IMR-90 (cell line): ENCODE data around the gene CMIP. TPM values are rescaled to one million over a fixed set of nuclear protein-coding genes. Genes with fewer than 3 reads are reported as not detected.

Source experiments
- ATAC-seq: fragments of 200-7000 bp; cut with Tn5 transposase; 2 replicates; pipeline ENCODE4 v1.9.1; 2020; ENCODE audit warnings: low read depth, mild to moderate bottlenecking, moderate library complexity
- BruUV-seq: library from RNA; stranded (reverse); fragments of 400-500 nt; replicated peaks from 2 replicates; lab custom pipeline; 2021; lab: Mats Ljungman, UMichigan
- CTCF ChIA-PET: fragments of 300-600 bp; formaldehyde crosslinking; extraction: SDS; loops from one replicate; lab custom pipeline; 2021; ENCODE audit warnings: antibody characterized with exemption; lab: Yijun Ruan, JAX
- POLR2A ChIA-PET: fragments of 300-600 bp; sonication (Branson Sonifier 250); formaldehyde crosslinking; loops from one replicate; lab custom pipeline; 2022; ENCODE audit warnings: antibody characterized with exemption; ENCODE audit not compliant: unreplicated experiment; lab: Charles Lee
- DNase-seq: peaks from one replicate; pipeline ENCODE4 v3.0.0; 2013
- H2AFZ ChIP-seq: replicated peaks from 2 replicates; pipeline ENCODE3; 2013; ENCODE audit warnings: low read length, mild to moderate bottlenecking; ENCODE audit not compliant: poor library complexity
- H2AK5ac ChIP-seq: 2 replicates; pipeline ENCODE4 v1.6.1; 2013; ENCODE audit warnings: low read depth, low read length, inconsistent platforms
- H2AK9ac ChIP-seq: replicated peaks from 2 replicates; pipeline ENCODE3; 2013; ENCODE audit warnings: mild to moderate bottlenecking, low read depth, low read length, moderate library complexity; ENCODE audit not compliant: poor library complexity
- H2BK120ac ChIP-seq: 2 replicates; pipeline ENCODE4 v1.6.1; 2013; ENCODE audit warnings: low read depth, low read length, inconsistent platforms
- H2BK15ac ChIP-seq: 3 replicates; pipeline ENCODE4 v1.6.1; 2013; ENCODE audit warnings: low read depth, low read length, inconsistent platforms
- H2BK20ac ChIP-seq: 2 replicates; pipeline ENCODE4 v1.6.1; 2013; ENCODE audit warnings: low read depth, mild to moderate bottlenecking, inconsistent platforms, low read length, moderate library complexity
- H2BK5ac ChIP-seq: 2 replicates; pipeline ENCODE4 v1.6.1; 2013; ENCODE audit warnings: mild to moderate bottlenecking, low read depth, low read length, inconsistent platforms; ENCODE audit not compliant: poor library complexity, severe bottlenecking
- H3K14ac ChIP-seq: replicated peaks from 2 replicates; pipeline ENCODE4 v1.6.1; 2013; ENCODE audit warnings: low read depth, low read length, inconsistent platforms
- H3K18ac ChIP-seq: 2 replicates; pipeline ENCODE4 v1.6.1; 2013; ENCODE audit warnings: low read depth, low read length, control low read depth
- H3K23ac ChIP-seq: 2 replicates; pipeline ENCODE4 v1.6.1; 2013; ENCODE audit warnings: low read depth, low read length, inconsistent platforms
- H3K27ac ChIP-seq: 2 replicates; pipeline ENCODE4 v1.5.1; 2013; ENCODE audit warnings: mild to moderate bottlenecking, control low read depth, low read length; ENCODE audit not compliant: insufficient read depth
- H3K27me3 ChIP-seq: 2 replicates; pipeline ENCODE4 v1.6.1; 2013; ENCODE audit warnings: low read length; ENCODE audit not compliant: control insufficient read depth, insufficient read depth
- H3K36me3 ChIP-seq: 2 replicates; pipeline ENCODE4 v1.6.1; 2013; ENCODE audit warnings: low read length, mixed read lengths; ENCODE audit not compliant: control insufficient read depth, insufficient read depth
- H3K4ac ChIP-seq: 2 replicates; pipeline ENCODE4 v1.6.1; 2013; ENCODE audit warnings: low read depth, low read length, inconsistent platforms
- H3K4me1 ChIP-seq: 2 replicates; pipeline ENCODE4 v1.6.1; 2013; ENCODE audit warnings: low read length, mixed read lengths; ENCODE audit not compliant: control insufficient read depth, insufficient read depth
- H3K4me2 ChIP-seq: 2 replicates; pipeline ENCODE4 v1.6.1; 2013; ENCODE audit warnings: low read depth, mild to moderate bottlenecking, control low read depth, low read length, moderate library complexity
- H3K4me3 ChIP-seq: 2 replicates; pipeline ENCODE4 v1.5.1; 2013; ENCODE audit warnings: low read depth, mild to moderate bottlenecking, control low read depth, low read length, moderate library complexity; ENCODE audit not compliant: insufficient read depth
- H3K56ac ChIP-seq: 2 replicates; pipeline ENCODE4 v1.6.1; 2013; ENCODE audit warnings: low read length, inconsistent platforms; ENCODE audit not compliant: insufficient read depth; ENCODE audit errors: extremely low read depth
- H3K79me1 ChIP-seq, 2 experiments: 2 replicates each; pipeline ENCODE4 v1.6.1; 2013; ENCODE audit warnings: low read length in 2 of 2, inconsistent platforms in 1 of 2, low read depth in 1 of 2
- H3K9ac ChIP-seq: 2 replicates; pipeline ENCODE4 v1.6.1; 2013; ENCODE audit warnings: low read depth, low read length, control low read depth
- H3K9me1 ChIP-seq: 2 replicates; pipeline ENCODE4 v1.6.1; 2013; ENCODE audit warnings: low read length, inconsistent platforms; ENCODE audit not compliant: insufficient read depth
- H3K9me3 ChIP-seq: 2 replicates; pipeline ENCODE4 v1.6.1; 2013; ENCODE audit warnings: low read length; ENCODE audit not compliant: control insufficient read depth, insufficient read depth
- H4K20me1 ChIP-seq: 2 replicates; pipeline ENCODE4 v1.6.1; 2013; ENCODE audit warnings: low read length, inconsistent platforms; ENCODE audit not compliant: insufficient read depth
- H4K5ac ChIP-seq: 2 replicates; pipeline ENCODE4 v1.6.1; 2013; ENCODE audit warnings: mild to moderate bottlenecking, low read depth, low read length, control low read depth
- H4K8ac ChIP-seq, 2 experiments: 2 replicates each; pipeline ENCODE4 v1.6.1; 2013; ENCODE audit warnings: low read depth in 2 of 2, low read length in 2 of 2, control low read depth in 1 of 2, inconsistent platforms in 1 of 2
- H4K91ac ChIP-seq: 2 replicates; pipeline ENCODE4 v1.6.1; 2013; ENCODE audit warnings: low read depth, low read length, inconsistent platforms; ENCODE audit not compliant: insufficient read depth
- BHLHE40 ChIP-seq: fragments of 150-350 bp; IDR thresholded peaks from 2 replicates; pipeline ENCODE4 v1.6.1; 2016; ENCODE audit warnings: mild to moderate bottlenecking, low read depth, low read length
- CEBPB ChIP-seq: IDR thresholded peaks from 2 replicates; pipeline ENCODE4 v1.6.1; 2012; ENCODE audit warnings: low read depth, low read length, improper control_type of control experiment
- CHD1 ChIP-seq: IDR thresholded peaks from 2 replicates; pipeline ENCODE4 v1.6.1; 2012; ENCODE audit warnings: low read depth, low read length, improper control_type of control experiment
- FOS ChIP-seq: fragments of 150-350 bp; IDR thresholded peaks from 2 replicates; pipeline ENCODE4 v1.6.1; 2016; ENCODE audit warnings: low read depth, low read length
- MAFK ChIP-seq: IDR thresholded peaks from 2 replicates; pipeline ENCODE4 v1.6.1; 2012; ENCODE audit warnings: low read depth, low read length, improper control_type of control experiment
- MAZ ChIP-seq: IDR thresholded peaks from 2 replicates; pipeline ENCODE4 v1.6.1; 2012; ENCODE audit warnings: low read depth, mild to moderate bottlenecking, low read length, improper control_type of control experiment, moderate library complexity, borderline replicate concordance
- MXI1 ChIP-seq: IDR thresholded peaks from 2 replicates; pipeline ENCODE4 v1.6.1; 2012; ENCODE audit warnings: low read depth, mild to moderate bottlenecking, low read length, moderate library complexity, borderline replicate concordance
- NFE2L2 ChIP-seq: fragments of 150-350 bp; IDR thresholded peaks from 2 replicates; pipeline ENCODE4 v1.6.1; 2016; ENCODE audit warnings: low read depth, mild to moderate bottlenecking, low read length
- RAD21 ChIP-seq: IDR thresholded peaks from 2 replicates; pipeline ENCODE4 v1.6.1; 2012; ENCODE audit warnings: low read length, improper control_type of control experiment
- RCOR1 ChIP-seq: IDR thresholded peaks from 2 replicates; pipeline ENCODE4 v1.6.1; 2012; ENCODE audit warnings: mild to moderate bottlenecking, low read length, improper control_type of control experiment; ENCODE audit not compliant: insufficient replicate concordance
- RFX5 ChIP-seq: IDR thresholded peaks from 2 replicates; pipeline ENCODE4 v1.8.0; 2012; ENCODE audit warnings: low read depth, mild to moderate bottlenecking, low read length, moderate library complexity
- SMC3 ChIP-seq: fragments of 150-350 bp; IDR thresholded peaks from 2 replicates; pipeline ENCODE4 v1.6.1; 2016; ENCODE audit warnings: low read depth, mild to moderate bottlenecking, antibody characterized with exemption, low read length, moderate library complexity
- WGBS, 2 experiments: methylation state at CpG; one replicate each; pipeline versions ENCODE4 v1.1.5 to v1.1.7; 2013; ENCODE audit warnings: missing lambda C conversion rate in 2 of 2; ENCODE audit not compliant: insufficient read length in 1 of 2; ENCODE audit errors: extremely low coverage in 2 of 2; 5-methylcytosine and 5-hydroxymethylcytosine counted together
- dilution Hi-C: fragments of 300-500 bp; cut with HindIII; formaldehyde crosslinking; loops from one replicate; pipeline ENCODE4 v1.14.3; 2018; ENCODE audit warnings: low sequenced_read_pairs; ENCODE audit not compliant: unreplicated experiment
- in situ Hi-C: fragments of 300-500 bp; cut with MboI; formaldehyde crosslinking; loops from 3 replicates; pipeline ENCODE4 v1.14.3; 2019; ENCODE audit warnings: low sequenced_read_pairs, inconsistent platforms, mixed read lengths
- intact Hi-C: fragments of 100-400 bp; cut with micrococcal nuclease; formaldehyde crosslinking; loops from 2 replicates; pipeline ENCODE4 v1.10.0; 2022
- polyA plus RNA-seq, 3 experiments: library from polyadenylated mRNA; depleted of rRNA; stranded (reverse); fragments of >200 nt; gene quantifications; 2 replicates each; pipeline ENCODE4 v1.2.3, GENCODE V29; 2012; ENCODE audit warnings: low replicate concordance in 1 of 3
- total RNA-seq: library from RNA; depleted of rRNA; stranded (reverse); fragments of >200 nt; gene quantifications from 2 replicates; pipeline ENCODE4 v1.2.3, GENCODE V29; 2012
- TF ChIP-seq, protein P1 (sequence below): conservative IDR thresholded peaks from 2 replicates; pipeline ENCODE4 v1.5.1; 2012; ENCODE audit warnings: mild to moderate bottlenecking, low read depth, low read length, improper control_type of control experiment
- TF ChIP-seq, protein P2 (sequence below): fragments of 150-350 bp; IDR thresholded peaks from 2 replicates; pipeline ENCODE4 v1.6.1; 2017; ENCODE audit warnings: mild to moderate bottlenecking, antibody characterized with exemption, low read length, low read depth
- TF ChIP-seq, protein P3 (sequence below): fragments of 150-350 bp; IDR thresholded peaks from 2 replicates; pipeline ENCODE4 v1.6.1; 2016; ENCODE audit warnings: low read depth, mild to moderate bottlenecking, low read length, moderate library complexity, borderline replicate concordance

Gene CMIP
- total and polyA plus RNA-seq, 2 of the 4 experiments (the other 2 are of a cell fraction), result 3.2 to 11.6 TPM

DNA sequence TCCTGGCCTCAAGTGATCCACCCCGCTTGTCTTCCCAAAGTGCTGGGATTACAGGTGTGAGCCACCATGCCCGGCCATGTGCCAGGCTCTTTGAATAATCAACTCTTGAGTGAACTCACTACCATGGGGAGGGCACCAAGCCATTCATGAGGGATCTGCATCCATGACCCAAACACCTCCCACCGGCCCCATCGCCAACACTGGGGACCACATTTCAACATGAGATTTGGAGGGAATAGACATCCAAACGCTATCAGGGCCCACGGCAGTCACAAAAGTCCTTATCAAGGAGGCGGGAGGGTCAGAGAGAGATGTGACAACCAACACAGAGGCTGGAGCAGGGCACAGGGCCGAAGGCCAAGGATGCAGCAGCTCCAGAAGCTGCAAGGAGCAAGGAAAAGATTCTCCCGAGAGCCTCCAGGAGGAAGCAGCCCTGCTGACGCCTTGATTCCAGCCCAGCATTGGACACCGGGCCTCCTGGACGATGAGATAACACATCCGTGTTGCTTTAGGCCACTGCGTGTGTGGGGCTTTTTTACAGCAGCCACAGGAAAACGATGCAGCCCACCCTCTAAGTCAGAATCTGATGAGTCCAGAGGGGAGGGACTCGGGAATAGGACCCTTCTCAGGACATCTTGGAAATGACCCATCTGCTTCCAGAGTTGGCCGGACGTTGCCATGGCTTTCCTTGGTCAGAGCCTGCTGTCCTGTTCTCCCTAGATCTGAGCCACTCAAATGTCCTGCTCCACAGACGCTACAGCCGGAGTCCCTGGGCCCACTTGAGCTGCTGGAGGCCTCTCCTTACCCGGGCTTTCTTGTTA, 47.3 kb upstream of the CMIP start:
- DNase-seq, result no peak
- TF ChIP-seq RAD21 (no peak), MAFK (no peak), RCOR1 (no peak), FOS (no peak), MXI1 (no peak), SMC3 (no peak), CHD1 (no peak), MAZ (no peak), NFE2L2 (no peak), BHLHE40 (no peak), CEBPB (no peak), RFX5 (no peak)
- TF ChIP-seq, protein P1, sequence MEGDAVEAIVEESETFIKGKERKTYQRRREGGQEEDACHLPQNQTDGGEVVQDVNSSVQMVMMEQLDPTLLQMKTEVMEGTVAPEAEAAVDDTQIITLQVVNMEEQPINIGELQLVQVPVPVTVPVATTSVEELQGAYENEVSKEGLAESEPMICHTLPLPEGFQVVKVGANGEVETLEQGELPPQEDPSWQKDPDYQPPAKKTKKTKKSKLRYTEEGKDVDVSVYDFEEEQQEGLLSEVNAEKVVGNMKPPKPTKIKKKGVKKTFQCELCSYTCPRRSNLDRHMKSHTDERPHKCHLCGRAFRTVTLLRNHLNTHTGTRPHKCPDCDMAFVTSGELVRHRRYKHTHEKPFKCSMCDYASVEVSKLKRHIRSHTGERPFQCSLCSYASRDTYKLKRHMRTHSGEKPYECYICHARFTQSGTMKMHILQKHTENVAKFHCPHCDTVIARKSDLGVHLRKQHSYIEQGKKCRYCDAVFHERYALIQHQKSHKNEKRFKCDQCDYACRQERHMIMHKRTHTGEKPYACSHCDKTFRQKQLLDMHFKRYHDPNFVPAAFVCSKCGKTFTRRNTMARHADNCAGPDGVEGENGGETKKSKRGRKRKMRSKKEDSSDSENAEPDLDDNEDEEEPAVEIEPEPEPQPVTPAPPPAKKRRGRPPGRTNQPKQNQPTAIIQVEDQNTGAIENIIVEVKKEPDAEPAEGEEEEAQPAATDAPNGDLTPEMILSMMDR, result no peak
- TF ChIP-seq, protein P2, sequence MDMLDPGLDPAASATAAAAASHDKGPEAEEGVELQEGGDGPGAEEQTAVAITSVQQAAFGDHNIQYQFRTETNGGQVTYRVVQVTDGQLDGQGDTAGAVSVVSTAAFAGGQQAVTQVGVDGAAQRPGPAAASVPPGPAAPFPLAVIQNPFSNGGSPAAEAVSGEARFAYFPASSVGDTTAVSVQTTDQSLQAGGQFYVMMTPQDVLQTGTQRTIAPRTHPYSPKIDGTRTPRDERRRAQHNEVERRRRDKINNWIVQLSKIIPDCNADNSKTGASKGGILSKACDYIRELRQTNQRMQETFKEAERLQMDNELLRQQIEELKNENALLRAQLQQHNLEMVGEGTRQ, result no peak
- TF ChIP-seq, protein P3, sequence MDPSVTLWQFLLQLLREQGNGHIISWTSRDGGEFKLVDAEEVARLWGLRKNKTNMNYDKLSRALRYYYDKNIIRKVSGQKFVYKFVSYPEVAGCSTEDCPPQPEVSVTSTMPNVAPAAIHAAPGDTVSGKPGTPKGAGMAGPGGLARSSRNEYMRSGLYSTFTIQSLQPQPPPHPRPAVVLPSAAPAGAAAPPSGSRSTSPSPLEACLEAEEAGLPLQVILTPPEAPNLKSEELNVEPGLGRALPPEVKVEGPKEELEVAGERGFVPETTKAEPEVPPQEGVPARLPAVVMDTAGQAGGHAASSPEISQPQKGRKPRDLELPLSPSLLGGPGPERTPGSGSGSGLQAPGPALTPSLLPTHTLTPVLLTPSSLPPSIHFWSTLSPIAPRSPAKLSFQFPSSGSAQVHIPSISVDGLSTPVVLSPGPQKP, result no peak

More for the DNA sequence above, 47.3 kb upstream of the CMIP start:
- Histone ChIP-seq H3K14ac (no peak overlapping the region), H2BK5ac (no peak overlapping the region), H3K56ac (no peak overlapping the region), H3K79me1 (no peaks in the 10 kb centered on the region; a peak in 1 of 4 replicates), H3K27ac (no peak overlapping the region), H4K91ac (no peak overlapping the region), H2AK5ac (no peak overlapping the region), H2AK9ac (no peak overlapping the region), H3K36me3 (no peaks in the 10 kb centered on the region), H3K4ac (no peak overlapping the region), H3K4me1 (no peaks in the 10 kb centered on the region), H2BK15ac (no peak overlapping the region), H3K9me1 (no peaks in the 10 kb centered on the region), H3K9ac (no peak overlapping the region), H4K20me1 (no peaks in the 10 kb centered on the region), H3K4me3 (no peak overlapping the region), H4K8ac (no peak overlapping the region), H2AFZ (no peak overlapping the region), H3K27me3 (no peaks in the 10 kb centered on the region), H3K23ac (no peak overlapping the region), H2BK20ac (no peak overlapping the region), H3K18ac (no peak overlapping the region), H3K9me3 (peaks cover 4% of the 10 kb centered on the region; the same call in 1 of the 2 replicates), H4K5ac (no peak overlapping the region), H2BK120ac (no peak overlapping the region), H3K4me2 (no peak overlapping the region)
- WGBS, 2 experiments, result 64% methylated on average over 12 of the region's 21 CpGs; no CpG with 5 or more reads in 1 of the 2 experiments
- BruUV-seq, result no TSS peak
- dilution Hi-C loops, result no loop called here
- POLR2A ChIA-PET, result no interaction called here
- CTCF ChIA-PET, result no interaction called here
- intact Hi-C loops, result no loop called here
- no peak for ATAC-seq
- in situ Hi-C loops, result no loop called here
